HG03565 (cell line): ENCODE results near the gene KCNC4.

Experiments used
- ATAC-seq: cut with Tn5 transposase; IDR thresholded peaks from one replicate; pipeline ENCODE4 v1.9.1; 2021; ENCODE audit warnings: mild to moderate bottlenecking, moderate library complexity; ENCODE audit not compliant: unreplicated experiment

The KCNC4 gene

DNA sequence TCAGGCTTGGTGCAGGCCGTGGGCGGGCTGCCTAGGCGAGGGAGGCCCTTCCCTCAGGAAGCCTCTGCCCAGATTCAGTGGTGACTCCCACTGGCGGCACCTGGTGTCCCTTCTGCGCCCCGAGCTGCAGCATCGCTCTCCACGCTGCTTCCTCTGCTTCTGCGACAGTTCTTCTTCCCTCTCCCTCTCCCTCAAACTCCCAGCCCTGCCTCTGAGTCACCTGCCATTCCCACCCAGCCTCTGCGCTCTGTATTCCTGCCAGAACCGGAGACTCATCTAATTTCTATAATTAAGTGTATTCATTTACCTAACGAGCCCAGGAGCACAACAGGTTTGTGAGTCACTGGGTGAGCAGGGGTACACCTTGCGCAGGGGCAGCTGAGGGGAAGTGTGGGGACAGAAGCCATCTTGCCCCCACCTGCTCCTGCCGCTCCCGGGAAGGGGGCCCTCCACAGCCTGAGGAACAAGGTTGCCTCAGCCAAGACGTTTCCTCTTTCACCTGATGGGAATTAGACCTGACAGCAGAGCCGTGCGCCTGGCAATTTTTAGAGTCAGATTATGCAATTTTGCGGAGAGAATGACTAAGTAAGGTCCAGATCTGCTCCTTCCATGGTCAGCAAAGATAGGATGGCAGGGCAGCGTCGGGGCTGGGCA, 19.4 kb downstream of the KCNC4 start:
- ATAC-seq = no peak

DNA sequence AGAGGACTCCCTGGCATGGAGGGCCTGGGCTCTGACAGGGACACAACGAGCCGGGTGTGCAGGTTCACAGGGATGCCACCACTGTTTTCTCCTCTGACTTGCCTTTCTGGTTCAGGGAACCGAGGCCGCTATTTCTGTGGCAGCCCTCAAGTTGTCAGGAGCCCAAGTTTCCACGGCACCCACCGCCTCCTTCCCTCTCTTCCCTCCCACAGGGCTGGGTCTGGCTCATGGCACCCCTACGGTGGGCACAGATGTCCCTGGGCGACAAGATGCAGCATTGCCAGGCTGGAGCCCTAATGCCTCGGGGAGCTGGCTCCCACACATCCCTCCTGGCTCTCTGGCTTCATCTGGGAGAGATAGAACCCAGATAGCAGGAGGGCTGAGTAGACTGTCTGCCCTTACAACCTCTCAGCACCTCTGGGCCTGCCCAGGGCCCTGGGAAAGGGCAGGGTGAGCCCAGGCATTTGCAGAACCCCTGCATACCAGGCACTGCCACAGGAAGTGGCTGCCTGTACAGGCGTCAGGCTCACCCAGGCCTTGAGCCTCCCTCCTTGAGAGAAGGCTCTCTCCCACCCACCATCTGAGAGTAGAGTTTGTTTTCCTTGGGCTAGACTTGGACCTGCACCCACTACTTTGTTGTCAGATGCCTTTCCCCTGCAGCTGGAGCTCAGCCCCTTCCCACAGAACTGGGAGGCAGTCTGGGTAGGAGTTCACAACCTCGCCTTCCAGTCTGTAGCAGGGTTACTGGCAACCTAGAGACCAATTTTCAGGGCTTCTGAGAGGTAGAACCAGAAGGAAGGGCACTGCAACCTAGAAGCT, 20.5 kb downstream of the KCNC4 start:
- ATAC-seq = no peak

DNA sequence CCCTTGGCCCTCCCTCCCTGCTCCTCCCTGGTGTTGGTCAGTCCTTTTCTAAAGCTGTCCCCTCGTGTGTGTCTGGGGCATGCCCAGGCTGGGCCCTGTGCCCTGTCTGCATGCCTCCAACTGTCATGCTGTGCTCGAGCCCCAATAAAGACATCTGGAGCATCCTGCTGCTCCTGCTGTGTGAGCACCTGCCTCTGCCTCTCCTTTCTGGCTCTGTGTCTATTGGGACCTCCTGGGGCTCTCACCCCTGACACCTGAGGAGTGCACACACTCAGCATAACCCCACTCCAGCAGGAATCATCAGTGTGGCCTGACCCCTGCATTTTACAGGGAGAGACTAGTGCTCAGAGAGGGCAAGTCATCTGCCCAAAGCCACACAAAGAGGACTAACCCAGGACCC, 23.7 kb downstream of the KCNC4 start:
- no peak for ATAC-seq

DNA sequence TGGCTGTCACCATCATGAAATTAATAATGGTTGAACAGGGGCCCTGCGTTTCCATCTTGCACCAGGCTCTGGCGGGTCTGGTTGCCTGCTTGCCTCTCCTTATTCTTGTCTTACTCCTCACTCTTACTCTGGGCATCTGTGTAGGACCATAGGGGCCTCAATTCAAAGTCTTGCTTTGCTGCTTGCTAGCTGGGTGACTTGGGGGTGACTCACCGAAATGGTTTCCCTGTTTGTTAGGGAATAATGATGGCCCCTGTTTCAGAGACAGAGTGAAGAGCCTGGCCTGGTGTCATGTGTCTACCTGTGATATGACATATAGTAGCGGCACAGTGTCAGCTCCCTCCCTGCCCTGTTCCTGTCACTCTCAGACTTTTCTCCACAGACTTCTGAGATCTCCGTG, 24.6 kb downstream of the KCNC4 start:
- no peak for ATAC-seq

DNA sequence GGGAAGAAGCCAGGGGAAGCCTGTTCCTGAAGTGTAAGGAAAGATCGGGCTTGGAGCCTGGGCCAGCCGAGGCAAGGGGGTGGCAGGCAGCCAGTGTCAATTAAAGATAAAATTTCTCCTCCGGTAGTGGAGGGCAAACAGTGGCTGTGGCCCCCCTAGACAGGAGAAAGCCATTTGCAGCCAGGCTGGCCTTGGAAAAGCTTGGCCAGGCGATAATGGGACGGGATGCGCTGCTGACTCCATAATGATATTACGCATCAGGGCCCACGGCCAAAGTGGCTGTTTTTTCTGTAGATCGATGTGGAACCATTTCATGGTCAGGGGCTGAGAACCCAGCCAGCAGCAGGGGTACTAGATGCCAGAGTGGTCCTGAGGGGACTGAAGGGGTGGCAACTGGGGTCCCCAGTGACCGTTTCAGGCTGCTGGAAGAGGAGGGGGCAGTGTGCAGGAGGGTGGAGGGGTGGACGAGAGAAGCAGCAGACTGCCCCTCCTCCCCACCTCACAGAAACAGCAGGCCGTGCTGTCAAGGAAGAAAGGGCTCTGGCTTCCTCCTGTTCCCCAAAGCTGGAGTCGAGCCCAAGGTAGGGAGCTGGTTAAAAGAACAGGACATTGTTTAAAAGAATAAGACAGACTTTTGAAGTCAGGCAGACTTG, 25.2 kb downstream of the KCNC4 start:
- ATAC-seq = no peak

DNA sequence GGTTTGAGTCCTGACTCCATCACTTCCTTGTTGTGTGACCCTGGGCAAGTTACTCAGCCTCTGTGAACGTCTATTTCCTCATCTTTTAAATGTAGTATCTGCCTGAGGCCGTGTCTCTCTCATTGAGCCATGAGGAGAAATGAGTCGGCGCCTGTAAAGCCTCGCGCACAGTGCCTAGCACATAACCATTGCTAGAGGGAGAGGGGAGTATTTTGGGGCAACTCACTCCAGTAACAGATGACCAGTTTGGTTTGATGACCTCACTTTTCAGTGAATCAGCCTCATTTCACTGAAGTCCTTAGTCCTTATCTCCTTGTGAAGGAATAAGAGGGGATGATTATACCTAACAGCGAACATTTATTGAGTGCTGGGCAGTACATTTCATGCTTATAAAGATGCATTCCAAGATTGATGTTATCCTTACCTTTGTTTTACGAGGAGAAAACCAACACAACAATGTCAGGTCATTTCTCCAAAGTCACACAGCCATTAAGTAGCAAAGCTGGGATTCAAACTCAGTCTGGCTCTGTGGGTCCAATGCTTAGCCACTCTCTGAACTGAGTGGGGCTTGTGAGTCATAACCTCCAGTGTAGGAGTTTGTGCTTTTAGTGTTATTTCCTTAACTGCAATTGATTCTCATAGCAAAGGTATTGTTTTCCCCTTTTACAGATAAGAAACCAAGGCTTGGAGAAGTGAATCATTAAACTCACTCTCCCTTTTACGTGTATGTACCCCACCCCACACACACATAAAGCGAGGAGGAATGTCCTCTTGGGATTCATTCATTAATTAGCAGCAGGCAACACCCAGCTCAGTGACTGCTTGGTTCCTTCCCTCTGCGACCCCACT, 25.9 kb downstream of the KCNC4 start:
- ATAC-seq = no peak

DNA sequence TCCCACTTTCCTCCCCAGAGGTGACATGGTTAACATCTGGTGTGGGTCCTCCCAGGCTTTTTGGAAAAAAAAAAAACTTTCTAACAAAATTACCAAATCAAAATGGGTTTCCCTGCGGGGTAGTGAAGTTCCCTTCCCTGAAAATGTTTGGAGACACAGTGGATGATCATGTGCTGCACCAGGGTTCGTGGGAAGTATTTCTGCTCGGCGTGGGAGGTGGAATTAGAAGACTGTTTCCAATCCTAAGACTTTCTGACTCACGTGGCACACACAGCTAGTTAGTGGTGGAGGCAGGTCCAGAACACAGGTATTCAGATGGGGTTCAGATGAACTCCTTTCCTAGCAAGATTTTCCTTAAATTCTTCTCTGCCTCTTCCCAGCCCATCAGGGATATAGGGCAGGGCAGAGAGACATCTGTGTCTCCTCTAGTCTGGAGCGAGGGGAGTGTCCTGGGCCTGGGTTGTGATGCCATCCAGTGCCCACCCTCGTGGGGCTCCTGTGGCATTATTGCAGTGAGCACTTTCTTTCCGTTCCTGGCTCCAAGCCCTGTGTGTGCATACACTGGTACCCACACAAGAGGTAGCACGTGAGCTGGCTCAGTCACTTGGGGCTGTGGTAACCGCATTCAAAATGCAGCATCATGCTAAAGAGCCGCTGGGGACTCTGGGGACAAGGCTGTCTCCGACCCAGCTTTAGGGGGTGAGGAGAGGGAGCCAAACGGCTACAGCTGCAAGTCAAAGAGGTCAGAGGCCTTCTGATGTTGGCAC, 27.5 kb downstream of the KCNC4 start:
- ATAC-seq = no peak

DNA sequence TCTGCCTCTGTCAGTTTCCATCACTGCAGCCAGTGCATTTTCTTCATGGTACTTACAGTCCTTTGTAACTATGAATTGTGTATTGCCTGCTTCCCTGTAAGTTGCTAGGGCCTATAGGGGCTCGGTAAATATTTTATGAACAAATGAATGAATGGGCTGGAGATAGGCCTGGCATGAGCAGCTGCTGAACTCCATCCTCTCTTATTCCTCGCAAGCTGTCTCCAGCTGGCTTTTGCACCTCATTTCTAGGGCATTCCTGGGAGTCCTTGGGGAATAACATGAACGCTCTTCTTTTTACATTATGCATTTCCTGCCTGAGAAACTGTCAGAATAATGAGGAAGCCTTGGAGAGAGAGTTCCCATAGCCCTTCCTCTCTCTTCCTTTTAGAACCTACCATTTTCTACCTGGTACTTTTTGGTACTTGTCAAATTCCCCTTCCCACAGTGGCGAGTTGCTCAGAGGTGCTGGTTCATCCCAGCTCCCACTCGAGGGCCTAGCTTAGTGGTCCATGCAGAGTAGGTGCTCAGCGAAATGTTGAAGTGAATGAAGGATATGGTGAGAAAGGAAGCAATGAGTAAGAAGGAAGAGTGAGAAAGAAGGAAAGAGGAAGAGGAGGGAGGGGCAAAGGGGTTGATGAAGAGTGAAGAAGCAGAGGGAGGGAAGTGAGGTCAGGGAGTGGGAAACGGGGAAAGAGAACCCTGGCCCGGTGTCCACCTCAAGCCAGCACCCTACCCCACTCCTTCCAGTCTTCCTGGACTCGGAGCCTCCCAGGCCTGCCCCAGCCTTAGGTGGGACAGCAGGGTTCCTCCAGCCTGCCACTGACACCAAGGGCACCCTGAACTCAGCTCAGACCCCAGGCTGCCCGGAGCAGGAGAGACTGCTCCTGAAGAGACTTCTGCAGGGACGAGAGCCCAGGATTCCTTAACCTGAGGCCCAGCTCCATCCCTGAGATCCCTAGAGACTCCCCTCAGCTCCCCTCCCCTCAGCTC, 29.6 kb downstream of the KCNC4 start:
- ATAC-seq = no peak

DNA sequence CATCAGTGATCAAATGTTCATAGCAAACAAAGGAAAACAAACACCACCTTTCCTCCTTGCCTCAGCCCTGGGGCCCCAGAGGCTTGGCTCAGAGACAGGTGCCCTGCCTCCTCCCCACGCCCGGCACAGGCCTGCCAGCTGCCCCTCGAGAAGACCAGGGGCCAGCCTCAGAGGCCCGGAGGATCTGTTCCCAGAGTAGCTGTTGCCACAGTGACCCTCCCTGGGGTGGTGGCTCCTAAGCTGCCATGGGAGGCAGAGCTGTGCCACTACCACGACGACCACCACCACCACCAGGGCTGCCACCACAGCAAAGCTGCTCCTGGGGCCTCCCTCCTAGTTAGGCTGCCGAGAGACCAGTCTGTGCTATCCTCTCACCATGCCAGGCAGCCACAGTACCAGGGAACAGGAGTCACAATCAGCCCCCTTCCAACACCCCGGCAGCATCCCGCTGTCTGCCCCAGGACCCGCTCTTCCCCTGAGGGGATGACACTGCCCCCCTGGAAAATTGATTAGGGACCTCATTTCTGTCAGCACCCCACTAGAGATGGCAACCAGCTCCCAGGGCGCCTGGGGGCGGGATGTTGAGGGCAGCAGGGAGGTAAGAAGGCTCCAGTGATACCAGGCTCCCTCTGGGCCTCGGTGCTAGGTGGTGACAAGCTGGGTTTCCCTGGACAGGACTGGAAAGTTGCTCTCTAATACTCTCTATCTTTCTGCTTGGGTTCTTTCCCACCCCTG, 30.5 kb downstream of the KCNC4 start:
- no peak for ATAC-seq

DNA sequence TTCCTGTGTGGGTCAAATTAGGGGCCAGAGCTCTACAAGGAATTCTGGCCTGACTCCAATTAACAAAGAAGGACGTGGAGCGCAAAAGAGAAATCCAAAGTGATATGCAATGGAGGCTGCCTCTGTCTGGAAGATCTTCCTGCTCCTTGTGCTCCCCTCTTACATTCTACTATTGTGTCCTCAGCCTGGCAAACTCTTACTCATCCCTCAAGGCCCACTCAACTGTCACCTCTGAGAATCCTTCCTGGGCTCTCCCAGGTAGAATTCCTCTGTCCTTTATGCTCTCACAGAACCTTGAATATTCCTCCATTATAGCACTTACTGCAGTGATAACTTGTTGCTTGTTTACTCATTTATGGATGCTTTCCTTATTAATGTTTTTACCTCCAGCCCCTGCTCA, 31.4 kb downstream of the KCNC4 start:
- no peak for ATAC-seq

DNA sequence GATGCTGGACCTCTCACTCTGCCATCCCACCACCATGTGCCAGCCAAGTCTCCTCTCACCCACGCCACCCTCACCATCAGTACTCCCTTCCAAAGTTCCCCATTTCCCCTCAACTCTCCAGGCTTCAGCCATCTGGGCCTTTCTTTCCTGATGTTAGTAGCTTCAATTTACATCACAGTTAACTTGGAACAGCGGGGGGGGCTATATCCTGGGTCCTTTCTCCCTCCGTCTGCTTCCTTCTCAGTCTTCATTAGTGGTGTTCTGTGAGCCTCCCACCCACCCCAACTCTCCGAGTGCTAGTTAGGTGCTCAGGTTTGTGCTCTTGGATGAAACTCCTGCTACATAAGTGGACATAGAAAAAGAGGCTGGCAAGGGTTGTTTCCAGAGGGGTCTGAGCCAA, 31.9 kb downstream of the KCNC4 start:
- no peak for ATAC-seq

DNA sequence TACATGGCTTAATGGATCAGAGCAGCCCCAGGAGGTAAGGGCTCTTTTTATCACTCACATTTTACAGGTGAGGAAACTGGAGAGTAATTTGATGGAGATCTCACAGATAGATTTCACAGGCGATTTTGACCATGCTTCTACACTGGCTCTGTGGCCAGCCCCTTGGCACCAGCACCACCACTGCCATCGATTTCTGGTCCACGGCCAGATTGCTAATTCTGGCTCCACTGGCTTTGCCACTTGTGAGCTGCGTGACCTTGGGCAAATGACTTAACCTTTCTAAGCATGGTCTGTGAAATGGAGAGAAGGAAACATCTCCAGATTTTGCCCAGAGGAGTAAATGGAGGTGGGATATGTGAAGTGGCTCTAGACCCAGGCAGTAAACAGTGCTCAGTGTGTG, 32.6 kb downstream of the KCNC4 start:
- no peak for ATAC-seq

DNA sequence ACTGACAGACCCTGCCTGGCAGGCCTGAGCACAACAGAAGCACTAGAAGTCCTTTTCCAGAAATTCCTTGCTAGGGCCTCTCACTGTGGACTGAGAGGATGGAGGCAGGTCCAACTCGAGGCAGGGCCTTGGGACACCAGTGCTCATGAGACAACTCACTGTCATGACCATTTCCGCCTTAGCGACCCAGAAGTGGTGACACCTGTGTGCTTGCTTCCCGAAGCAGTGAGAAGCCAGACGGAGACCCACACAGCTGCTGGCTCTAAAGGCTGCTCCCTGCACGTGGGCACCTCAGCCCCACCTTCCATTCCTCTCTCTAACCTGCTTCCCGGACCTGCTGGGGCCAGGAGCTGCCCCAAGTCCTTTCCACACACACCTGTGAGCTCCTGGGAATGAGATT, 33.0 kb downstream of the KCNC4 start:
- ATAC-seq = no peak

DNA sequence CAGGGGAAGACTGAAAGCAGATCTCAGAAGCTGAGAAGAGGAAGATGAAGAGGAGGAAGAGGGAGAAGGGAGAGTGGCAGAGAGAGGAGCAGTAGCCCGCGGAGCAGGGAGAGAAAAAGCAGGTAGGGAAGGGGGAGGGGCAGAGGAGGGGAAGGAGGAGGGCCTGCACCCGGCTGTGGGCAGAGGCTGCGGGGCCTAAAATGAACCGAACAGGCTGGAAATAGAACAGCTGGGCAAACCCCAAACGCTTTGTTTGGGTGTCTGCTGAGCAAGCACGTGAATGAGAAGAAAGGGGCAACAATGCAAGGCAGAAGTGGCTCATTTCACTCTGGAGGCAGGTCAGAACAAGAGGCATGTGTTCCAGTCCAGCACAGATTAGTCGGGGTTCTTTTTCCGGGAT, 33.5 kb downstream of the KCNC4 start:
- ATAC-seq = no peak

DNA sequence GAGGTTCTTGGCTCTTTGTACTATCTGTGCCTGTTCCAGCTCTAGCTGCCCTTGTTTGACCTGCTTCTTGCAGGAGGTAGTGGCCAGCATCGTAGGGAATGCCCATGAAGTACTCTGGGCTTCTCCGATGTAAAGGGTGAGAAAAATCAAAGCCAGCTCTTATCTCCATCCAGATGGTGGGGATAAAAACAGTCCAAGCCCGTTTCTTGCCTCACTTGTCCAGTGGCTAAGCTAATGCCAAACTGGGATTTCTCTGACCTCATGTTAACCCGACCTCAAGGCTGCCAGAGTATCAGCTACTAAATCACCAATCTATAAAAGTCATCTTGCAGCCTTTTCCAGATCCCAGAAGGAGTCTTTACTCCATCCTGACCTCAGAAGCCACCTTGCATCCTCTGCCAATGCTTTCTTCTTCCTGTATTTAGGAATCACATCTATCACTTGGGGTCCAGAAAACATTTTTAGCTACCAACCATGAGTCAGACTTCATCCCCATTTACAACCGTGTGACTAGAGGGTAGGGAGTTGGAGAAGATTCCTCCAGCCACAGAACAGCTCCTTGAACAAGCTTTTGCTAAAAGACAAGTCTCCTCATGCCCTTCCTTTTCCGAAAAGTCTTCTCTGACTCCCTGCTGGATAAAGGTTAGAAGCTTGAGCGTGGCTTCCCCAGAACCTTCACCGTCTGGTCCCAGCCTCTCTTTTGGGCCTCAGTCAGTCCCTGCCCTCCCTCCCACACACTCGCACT, 35.9 kb downstream of the KCNC4 start:
- no peak for ATAC-seq

DNA sequence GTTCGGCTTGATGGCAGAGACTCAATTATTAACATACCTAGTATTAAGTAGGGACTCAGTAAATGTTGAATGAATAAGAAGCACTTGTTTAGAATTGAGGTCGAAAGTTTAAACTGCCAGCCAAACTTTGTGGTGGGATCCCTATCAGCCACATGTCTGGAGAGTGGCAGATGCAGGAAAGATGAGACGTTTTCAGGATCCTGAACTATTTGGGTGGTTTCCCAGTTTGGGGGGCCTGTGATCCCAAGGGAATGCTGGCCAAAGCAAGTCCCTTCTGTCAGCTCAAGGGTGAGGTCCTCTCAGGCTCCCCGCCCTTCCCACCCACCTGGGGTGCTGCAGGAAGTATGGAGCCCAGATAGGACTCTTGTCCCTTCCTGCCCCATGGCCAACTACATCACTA, 38.6 kb downstream of the KCNC4 start:
- no peak for ATAC-seq

DNA sequence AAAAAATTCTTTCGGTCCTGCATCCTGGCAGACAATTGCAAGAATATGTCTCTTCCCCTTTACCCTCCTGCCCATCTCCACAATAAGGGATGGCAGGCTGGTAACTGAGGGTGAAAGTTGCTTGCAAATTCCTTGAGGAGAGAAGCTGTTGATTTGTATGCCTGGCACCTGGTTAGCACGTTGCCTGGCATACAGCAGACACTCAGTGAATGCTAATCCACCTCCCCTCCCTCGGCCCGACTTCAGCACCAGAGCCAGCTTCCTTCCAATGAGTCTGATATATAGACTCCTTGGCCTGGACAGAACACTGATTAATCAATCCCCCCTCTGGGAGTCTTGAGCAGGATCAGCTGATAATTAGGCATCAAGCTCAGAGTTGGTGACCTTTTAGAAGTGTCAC, 39.1 kb downstream of the KCNC4 start:
- no peak for ATAC-seq

DNA sequence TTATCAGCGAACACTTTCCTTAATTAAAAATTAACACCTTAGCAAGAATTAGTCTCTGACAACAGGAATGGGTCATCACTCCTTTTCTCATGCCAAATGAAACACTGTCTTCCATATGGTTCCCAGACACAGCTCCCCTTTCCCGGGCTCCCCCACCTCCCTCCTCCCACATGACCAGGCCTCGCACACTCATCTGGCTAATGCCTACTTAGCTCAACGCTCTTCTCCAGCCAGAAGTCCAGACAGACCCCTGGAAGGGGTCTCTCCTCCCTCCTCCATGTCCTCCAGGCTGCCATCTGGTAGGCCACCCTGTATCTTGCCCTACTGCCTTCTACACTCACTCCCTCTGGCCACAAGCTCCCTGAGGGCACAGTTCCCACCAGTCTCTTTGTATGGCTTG, 39.9 kb downstream of the KCNC4 start:
- ATAC-seq = no peak
